Cardiac fibroblast (primary cell): ENCODE measurements around the gene OSBPL8.

ENCODE experiments used
- DNase-seq, 2 donors: peaks; one replicate each; pipeline versions ENCODE4 v3.0.0 to v3.0.0-alpha.2; 2010; ENCODE audit warnings: low read depth in 2 of 2
- H3K4me3 ChIP-seq, 2 donors: replicated peaks in 1 of 2; 1 replicate in 1 of 2; 2 replicates in 1 of 2; pipeline ENCODE4 v1.5.1; 2011; ENCODE audit warnings: low read depth in 2 of 2, low read length in 2 of 2, mild to moderate bottlenecking in 2 of 2, moderate library complexity in 1 of 2
- TF ChIP-seq, protein P1 (sequence below): IDR thresholded peaks from one replicate; pipeline ENCODE4 v1.5.1; 2011; ENCODE audit warnings: low read depth, mild to moderate bottlenecking, low read length, inconsistent platforms

The OSBPL8 gene

DNA sequence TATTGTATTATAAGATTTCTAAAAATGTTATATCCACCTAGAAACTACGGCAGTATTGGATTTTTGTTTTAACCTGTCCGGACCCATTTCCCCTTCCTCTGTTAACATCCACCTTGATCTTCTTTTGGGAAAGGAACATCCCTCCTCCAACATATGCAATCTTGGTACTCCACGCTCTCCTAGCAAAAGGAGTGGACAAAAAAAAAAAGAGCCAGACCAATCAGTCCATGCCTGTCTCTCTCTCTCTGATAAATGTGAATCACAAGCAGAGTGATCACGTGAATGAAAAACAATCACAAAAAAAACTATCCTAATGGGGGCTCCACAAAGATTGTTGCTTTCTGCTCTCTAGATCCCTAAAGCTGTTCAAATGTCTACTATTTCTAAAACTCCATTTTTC is 27.1 kb downstream of the OSBPL8 start:
- no peak overlapping the region for H3K4me3 ChIP-seq
- TF ChIP-seq, protein P1, sequence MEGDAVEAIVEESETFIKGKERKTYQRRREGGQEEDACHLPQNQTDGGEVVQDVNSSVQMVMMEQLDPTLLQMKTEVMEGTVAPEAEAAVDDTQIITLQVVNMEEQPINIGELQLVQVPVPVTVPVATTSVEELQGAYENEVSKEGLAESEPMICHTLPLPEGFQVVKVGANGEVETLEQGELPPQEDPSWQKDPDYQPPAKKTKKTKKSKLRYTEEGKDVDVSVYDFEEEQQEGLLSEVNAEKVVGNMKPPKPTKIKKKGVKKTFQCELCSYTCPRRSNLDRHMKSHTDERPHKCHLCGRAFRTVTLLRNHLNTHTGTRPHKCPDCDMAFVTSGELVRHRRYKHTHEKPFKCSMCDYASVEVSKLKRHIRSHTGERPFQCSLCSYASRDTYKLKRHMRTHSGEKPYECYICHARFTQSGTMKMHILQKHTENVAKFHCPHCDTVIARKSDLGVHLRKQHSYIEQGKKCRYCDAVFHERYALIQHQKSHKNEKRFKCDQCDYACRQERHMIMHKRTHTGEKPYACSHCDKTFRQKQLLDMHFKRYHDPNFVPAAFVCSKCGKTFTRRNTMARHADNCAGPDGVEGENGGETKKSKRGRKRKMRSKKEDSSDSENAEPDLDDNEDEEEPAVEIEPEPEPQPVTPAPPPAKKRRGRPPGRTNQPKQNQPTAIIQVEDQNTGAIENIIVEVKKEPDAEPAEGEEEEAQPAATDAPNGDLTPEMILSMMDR: no peak
- no peak for DNase-seq

DNA sequence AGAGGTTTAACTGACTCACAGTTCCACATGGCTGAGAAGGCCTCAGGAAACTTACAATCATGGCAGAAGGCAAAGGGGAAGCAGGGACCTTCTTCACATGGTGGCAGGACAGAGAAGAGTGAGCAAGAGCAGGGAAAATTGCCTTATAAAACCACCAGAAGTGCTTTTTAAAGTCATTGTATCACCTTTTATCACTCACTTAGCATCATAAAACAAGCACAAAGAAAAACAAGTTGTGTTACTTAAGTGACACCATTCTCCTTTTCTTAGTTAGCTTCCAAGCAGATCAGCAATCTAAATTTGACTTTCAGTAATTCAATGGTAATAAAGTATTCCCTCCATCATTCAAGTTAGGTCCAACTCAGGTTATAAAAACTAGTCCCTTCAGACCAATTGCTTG is 28.5 kb downstream of the OSBPL8 start:
- no peak for DNase-seq
- TF ChIP-seq, protein P1: no peak

DNA sequence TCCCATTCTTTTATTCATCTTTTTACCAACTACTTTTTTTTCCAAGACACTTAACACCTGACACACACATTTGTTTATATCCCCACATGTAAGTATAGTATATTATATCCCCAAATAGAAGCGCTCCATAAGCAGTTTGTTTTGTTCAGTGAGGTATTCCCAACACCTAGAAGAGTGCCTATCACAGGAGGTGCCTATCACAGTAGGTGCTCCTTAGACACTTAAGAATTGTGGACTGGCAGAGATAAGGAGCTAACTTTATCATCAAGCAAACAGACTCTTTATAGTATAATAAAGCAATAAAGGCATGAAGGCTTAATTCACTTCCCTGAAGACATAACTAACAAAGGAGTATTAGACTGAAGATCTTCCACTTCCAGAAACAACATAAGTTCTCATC is 29.1 kb downstream of the OSBPL8 start:
- TF ChIP-seq, protein P1: no peak
- no peak for DNase-seq
- H3K4me3 ChIP-seq: no peak overlapping the region

More for the DNA sequence above, 28.5 kb downstream of the OSBPL8 start:
- H3K4me3 ChIP-seq: no peak overlapping the region

DNA sequence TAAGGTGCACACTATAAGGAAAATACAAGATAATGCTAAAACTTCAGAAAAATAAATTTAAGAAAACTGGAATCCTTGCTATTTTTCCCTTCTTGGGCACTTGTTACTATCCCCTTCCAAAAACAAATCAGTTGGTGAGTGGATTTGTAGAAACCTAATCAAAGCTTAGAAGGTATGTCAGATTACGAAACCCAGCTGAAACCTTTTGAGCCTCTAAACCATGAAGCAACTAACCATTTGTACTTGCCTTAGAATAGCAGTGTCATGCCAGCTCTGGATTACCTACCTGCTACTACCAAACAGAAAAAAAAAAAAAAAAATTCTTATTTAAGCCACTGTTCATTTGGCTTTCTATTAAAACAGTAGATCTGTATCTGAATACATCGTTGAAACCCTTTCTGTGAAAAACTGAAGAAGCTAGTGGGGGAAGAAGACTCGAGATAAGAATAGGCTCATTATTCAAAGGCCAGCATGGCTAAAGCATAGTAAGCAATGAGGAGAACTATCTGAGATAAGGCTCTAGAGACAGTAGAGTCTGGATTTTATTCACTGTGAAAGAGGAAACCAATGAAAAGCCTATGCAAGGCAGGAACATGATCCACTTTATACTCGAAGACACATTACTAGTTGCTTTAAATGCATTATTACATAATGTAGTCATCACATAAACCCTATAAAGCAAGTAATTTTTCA is 30.2 kb downstream of the OSBPL8 start:
- peak in 1 of 2 donors; percentile 19 for DNase-seq
- TF ChIP-seq, protein P1: no peak
- H3K4me3 ChIP-seq: no peak overlapping the region

DNA sequence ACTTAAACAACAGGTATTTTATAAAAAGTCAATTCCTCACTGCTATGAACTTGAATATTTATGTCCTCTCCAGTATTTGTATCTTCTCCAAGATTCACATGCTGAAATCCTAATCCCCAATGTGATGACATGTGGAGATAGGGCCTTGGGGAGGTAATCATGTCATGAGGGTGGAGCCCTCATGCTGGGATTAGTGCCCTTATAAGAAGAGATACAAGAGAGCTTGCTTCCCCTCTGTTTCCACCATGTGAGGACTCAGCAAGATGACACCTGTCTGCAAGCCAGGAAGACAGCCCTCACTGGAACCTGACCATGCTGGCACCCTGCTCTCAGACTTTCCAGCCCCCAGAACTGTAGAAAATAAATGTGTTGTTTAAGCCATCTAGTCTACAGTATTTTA is 36.2 kb downstream of the OSBPL8 start:
- TF ChIP-seq, protein P1: no peak
- H3K4me3 ChIP-seq: no peak overlapping the region
- no peak for DNase-seq

DNA sequence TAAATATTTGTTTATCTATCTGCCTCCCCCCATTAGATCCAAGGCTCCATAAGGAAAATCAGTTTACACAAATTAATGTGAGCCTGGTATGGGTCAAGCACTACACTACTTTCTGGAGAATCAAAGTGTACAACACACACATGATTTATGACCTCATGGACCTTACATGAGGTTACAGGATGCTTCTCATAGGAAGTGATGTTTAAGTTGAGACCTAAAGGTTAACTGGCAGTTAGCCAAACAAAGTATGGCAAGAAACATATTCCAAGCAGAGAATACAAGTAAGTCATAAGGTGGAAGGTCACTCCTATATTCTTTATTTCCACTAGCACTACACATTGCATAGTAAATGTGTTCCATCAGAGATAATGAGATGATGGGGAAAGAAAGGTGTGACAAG is 39.2 kb downstream of the OSBPL8 start:
- DNase-seq: peak in 1 of 2 donors; percentile 36
- H3K4me3 ChIP-seq: no peak overlapping the region
- TF ChIP-seq, protein P1: no peak

DNA sequence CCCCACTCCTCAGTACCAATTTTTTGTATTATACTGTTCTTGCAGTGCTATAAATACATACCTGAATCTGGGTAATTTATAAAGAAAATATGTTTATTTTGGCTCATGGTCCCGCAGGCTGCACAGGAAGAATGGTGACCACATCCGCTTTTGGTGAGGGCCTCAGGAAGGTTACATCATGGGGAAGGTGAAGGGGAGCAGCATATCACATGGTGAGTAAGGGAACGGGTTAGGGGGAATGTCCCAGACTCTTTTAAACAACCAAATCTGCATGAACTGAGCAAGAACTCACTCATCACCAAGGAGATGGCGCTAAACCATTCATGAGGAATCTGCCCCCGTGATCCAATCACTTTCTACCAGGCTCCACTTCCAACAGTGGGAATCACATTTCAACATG is 40.0 kb downstream of the OSBPL8 start:
- TF ChIP-seq, protein P1: no peak
- no peak overlapping the region for H3K4me3 ChIP-seq
- peak in 1 of 2 donors; percentile 92 for DNase-seq
